ENCODE measurements around the gene GALNT3.

GALNT3 gene

GRCh38 chr2:165793779-165794535, at the start of gene GALNT3:
Gene GALNT3 (minus strand): TSS chr2:165794247. CDS start chr2:165770700, 23,547 bp downstream.
- no peak for DNase-seq

- DNase-seq, result no peak
Observed at GRCh38 chr2:165843351-165843750, 49.3 kb upstream of the GALNT3 start.

- no peak for DNase-seq
Observed at GRCh38 chr2:165840333-165840958, 46.4 kb upstream of the GALNT3 start.

- no peak for DNase-seq
Observed at GRCh38 chr2:165839610-165840009, 45.6 kb upstream of the GALNT3 start.

DNA sequence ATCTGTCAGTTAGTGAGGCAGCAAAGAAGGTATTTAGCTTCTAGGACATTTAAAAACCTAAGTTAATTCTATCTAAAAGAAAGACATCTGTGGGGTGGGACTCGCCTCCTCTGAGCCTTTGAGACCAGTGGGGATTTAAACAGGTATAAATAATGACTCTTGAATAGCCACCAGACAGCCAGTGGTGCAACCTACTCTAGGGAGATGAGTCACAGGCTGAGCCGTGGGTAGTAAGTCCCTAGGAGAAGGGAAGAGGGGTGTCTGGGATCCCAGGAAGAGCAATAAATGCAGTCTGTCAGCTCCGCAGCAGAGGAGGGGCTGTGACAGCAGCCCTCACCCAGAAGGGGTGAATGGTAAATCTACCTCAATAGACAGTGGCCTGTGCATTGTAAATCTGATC, 43.1 kb upstream of the GALNT3 start:
- DNase-seq, result no peak

DNA sequence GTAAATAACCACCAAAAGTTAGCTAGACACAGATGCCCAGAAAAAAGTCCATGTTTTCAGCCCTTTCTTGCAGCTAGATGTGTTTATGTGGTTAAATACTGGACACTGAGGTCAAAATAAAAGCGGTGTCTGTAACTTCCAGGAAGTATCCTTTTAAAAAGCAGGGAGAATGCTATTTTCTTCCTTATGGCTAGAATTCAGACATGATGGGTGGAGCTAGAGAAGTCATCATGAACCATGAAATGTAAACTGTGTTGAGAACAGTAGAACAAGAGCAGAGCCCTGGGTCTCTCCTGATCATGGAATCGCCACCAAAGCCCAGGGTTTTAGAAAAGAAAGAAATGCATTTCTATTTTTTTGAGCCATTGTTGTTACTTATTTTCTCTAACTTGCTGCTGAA, 41.3 kb upstream of the GALNT3 start:
- DNase-seq, result no peak

DNA sequence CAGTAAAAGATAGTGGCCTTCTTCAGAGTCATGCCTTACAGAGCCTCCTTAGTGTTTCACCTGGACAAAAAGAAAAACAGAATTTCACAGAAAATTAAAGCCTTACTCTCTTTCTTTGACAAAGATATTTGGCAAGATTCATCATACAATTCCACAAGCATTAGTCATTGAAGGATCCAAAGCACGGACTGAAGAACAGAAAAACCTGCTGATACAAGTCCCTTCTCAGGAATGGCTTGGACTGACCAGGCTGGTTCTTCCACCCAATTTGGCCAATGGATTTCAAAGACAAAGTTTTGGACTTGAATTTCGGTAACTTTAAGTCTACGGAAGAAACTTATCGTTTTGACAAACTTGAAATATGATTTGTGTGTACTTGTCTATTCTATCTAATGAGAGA, 39.1 kb upstream of the GALNT3 start:
- no peak for DNase-seq

- no peak for DNase-seq
Observed at GRCh38 chr2:165827921-165828276, 33.9 kb upstream of the GALNT3 start.

GRCh38 chr2:165827016-165827920, 33.2 kb upstream of the GALNT3 start:
- DNase-seq, result no peak

- no peak for DNase-seq
Observed at GRCh38 chr2:165825041-165825440, 31.0 kb upstream of the GALNT3 start.

- no peak for DNase-seq
Observed at GRCh38 chr2:165820296-165820695, 26.2 kb upstream of the GALNT3 start.

DNA sequence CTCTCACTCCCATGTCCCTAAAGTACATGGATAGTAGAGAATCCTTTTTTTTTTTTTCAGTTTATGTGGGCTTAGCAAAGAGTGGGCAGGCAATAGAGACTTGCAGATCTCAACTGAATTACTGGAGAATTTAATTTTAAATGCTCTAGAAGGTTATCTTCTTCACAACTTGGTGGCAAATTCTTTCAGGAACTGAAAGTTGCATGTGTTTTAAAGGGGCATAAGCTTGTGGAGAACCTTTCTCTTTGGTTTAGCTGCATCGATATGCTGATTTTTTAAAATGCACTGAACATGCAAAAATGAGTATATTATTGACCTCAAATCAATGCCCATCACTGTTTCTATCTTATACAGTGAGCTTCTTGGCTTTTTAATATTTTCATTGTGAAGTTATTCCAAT, 24.9 kb upstream of the GALNT3 start:
- DNase-seq, result no peak

DNA sequence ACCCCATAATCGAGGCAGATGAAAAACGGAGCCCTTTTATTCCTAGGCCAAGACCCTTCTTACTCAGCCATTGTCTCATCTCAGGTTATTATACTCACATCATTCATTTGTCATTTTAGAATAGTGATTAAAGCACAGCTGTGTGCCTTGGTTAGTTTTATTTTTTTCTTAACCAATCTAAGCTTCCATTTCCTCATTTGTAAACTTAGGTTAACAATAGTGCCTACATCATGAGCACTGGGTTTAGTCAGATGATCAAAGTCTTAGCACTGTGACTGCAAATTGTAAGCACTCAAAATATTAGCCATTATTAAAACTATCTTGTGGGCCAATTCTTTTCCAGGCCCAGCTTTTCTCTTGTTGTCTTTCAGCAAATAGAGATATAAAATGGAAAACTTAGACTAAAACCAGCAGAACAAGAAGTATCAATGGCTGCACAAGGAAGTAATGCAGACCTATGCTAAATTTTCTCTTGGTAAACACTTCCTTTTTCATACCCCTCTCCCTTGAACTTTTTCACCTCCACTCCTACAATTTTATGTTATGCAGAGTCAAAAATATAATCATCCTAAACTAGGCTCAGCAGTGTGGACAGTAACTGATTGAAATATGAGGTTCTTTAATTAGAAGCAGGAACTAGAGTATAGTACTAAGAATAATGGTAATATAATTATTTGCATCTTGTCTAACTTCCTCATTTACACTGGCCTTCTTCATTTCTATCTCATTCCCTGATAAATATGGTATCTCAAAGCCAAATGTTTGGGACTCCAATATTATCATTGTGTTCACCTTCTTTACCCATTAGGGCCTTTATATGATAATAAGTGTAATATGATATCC, 21.5 kb upstream of the GALNT3 start:
- no peak for DNase-seq

GRCh38 chr2:165814473-165814872, 20.4 kb upstream of the GALNT3 start:
- DNase-seq, result no peak

DNA sequence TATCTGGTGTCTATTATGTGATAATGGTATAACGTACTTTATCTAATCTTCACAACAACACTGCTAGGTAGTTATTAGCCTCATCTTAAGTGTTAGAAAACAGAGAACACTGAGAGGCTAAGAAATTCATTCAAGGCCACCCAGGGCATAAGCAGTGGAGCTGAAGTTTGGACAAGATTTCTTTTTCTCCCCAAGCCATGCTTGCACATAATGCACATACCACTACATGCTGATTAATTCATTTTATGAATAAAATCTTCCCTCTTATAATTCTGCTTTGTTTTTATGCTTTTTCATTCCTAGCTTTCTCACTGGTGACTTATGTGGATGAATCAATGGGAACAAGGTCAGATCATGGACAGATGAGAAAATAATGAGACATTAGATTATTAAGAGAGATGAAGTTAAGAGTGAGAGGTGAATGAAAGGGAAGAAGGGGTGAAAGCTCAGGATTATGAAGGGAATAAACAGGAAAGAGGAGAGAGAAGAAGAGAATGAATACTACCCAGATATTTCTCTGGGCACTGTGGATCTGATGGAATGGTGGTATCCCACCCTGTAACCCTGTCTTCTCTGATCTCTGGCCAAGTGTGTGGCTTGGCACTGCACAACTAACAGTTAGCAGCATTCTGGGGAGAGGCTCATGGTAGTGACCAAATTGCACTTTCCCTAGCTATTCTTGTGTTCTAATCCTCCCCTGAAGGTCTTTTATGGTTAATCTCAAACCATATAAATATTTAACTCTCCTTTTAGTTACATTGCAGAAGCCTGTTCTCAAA, 17.7 kb upstream of the GALNT3 start:
- DNase-seq, result no peak

GRCh38 chr2:165810418-165810817, 16.4 kb upstream of the GALNT3 start:
- no peak for DNase-seq

DNA sequence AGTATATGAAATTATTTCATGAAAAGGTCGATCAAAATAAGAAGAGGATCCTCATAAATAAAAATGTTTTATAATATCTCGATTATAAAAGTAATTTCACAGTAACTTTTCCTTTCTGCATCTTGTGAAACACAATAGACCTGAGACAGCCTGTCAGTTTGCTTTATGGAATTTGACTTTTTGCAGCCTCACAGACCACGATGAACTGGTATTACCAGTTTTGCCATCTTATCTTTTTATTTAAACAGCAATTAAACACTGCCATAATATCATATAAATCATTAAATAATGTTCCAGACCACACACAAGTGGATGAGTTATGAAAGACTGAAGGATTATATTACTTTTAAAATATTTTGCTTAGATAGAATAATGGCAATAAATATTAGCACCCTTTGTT, 10.7 kb upstream of the GALNT3 start:
- DNase-seq, result no peak

GRCh38 chr2:165803123-165803760, 9.2 kb upstream of the GALNT3 start:
- no peak for DNase-seq

DNA sequence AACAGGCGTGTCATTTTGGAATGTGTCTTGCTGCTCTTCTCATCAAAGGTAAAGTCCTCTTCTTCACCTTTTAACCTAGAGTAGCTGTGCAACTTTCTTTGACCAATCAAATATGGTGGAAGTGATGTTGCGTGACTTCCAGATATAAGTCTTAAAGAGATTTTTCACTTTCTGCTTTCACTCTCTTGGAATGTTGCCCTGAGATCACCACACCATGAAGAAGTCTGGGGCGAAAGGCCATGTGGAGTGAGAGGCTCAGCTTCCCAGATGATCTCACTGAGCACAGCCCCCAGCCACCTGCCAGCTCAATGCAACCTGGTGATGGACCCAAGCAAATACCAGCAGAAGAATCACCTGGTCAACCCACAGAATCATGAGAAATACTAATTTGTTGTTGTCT, 7.1 kb upstream of the GALNT3 start:
- no peak for DNase-seq

DNA sequence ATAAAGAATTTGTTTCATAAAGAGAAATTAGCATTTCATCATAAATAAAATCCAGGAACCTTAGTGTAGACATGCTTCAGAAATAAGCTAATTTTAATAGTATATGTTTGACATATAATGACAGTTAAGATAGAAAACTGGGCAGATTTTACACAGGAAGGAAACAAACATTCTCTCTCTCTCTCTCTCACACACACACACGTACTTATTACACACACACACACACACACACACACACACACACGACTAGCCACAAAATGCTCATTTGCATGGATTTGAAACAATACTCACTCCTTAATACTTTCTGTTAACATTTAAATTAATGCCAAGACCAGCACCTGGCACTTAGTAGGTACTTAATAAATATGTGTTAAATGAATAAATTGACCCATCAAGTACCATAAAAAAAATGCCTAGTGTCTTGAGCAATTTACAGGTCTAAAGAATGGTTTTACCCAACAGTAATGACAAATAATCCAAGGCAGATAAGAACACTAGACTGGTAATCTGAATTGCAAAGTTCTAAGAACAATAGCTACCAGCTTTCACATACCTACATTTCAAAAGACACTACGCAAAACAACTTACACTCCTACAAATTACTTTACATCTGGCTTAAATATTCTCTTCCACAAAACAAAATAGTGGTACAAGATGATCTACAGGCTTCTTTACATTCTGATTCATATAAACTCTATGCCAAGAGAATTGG, 2.9 kb upstream of the GALNT3 start:
- DNase-seq, result no peak

DNA sequence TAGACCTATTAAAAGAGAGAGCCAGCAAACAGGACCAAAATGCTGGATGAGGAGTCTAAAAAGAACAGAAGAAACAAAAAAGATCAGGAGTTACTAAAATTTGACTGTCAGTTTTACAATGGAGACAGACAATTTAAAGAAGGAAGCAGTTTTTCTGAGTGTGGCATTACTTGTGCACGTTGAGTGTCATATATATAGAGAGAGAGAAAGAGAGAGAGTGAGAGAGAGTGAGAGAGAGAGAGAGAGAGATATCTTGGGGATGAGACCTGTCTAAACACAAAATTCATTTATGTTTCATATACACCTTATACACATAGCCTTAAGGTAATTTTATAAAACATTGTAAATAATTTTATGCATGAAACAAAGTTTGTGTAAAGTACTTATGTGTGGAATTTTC, 2.1 kb upstream of the GALNT3 start:
- no peak for DNase-seq
